Panc1 (cell line): ENCODE results near the gene MED12L. TPM values are rescaled to one million over a fixed set of nuclear protein-coding genes. Genes with fewer than 3 reads are reported as not detected.

ENCODE experiments used
- ATAC-seq: fragments of 200-7000 bp; cut with Tn5 transposase; 2 replicates; pipeline ENCODE4 v1.9.1; 2020; ENCODE audit warnings: mild to moderate bottlenecking, moderate library complexity
- BruUV-seq: library from RNA; stranded (reverse); fragments of 400-500 nt; replicated peaks from 2 replicates; lab custom pipeline; 2021; lab: Mats Ljungman, UMichigan
- CTCF ChIA-PET: fragments of 300-600 bp; sonication (Branson Sonifier 250); formaldehyde crosslinking; loops from one replicate; lab custom pipeline; 2022; ENCODE audit warnings: antibody characterized with exemption; lab: Charles Lee
- POLR2A ChIA-PET: fragments of 300-600 bp; sonication (Branson Sonifier 250); formaldehyde crosslinking; loops from one replicate; lab custom pipeline; 2022; ENCODE audit warnings: antibody characterized with exemption; lab: Charles Lee
- DNase-seq: peaks from one replicate; pipeline ENCODE4 v3.0.0-alpha.2; 2010; ENCODE audit warnings: low read depth, low spot score
- H3K27ac ChIP-seq: 2 replicates; pipeline ENCODE4 v1.5.1; 2011; ENCODE audit warnings: mild to moderate bottlenecking, low read length, inconsistent platforms
- H3K27me3 ChIP-seq: fragments of 200-500 bp; sonication (Bioruptor generic); 2 replicates; pipeline ENCODE4 v1.6.0; 2014; ENCODE audit warnings: low read length, inconsistent platforms; ENCODE audit not compliant: control insufficient read depth, insufficient read depth
- H3K36me3 ChIP-seq: fragments of 200-500 bp; sonication (Bioruptor generic); 2 replicates; pipeline ENCODE4 v1.5.1; 2014; ENCODE audit warnings: inconsistent platforms, mild to moderate bottlenecking, low read length, moderate library complexity; ENCODE audit not compliant: control insufficient read depth, insufficient read depth
- H3K4me1 ChIP-seq: 2 replicates; pipeline ENCODE4 v1.5.1; 2011; ENCODE audit warnings: inconsistent platforms, mild to moderate bottlenecking, low read length, moderate library complexity; ENCODE audit not compliant: control insufficient read depth, insufficient read depth
- H3K4me3 ChIP-seq, 2 experiments: 2 replicates each; pipeline ENCODE4 v1.5.1; 2011 to 2012; ENCODE audit warnings: low read depth in 2 of 2, low read length in 2 of 2, mild to moderate bottlenecking in 2 of 2, inconsistent platforms in 1 of 2, moderate library complexity in 1 of 2
- H3K9me3 ChIP-seq: fragments of 200-500 bp; sonication (Bioruptor generic); 2 replicates; pipeline ENCODE4 v1.5.1; 2014; ENCODE audit warnings: low read depth, mild to moderate bottlenecking, inconsistent platforms, low read length, moderate library complexity; ENCODE audit not compliant: control insufficient read depth, insufficient read depth
- POLR2AphosphoS5 ChIP-seq: IDR thresholded peaks from 2 replicates; pipeline ENCODE4 v1.6.1; 2012; ENCODE audit warnings: mild to moderate bottlenecking, low read depth, low read length, moderate library complexity
- SIN3A ChIP-seq: IDR thresholded peaks from 2 replicates; pipeline ENCODE4 v1.6.1; 2012; ENCODE audit warnings: low read depth, mild to moderate bottlenecking, low read length, moderate library complexity, borderline replicate concordance; ENCODE audit not compliant: insufficient read depth
- TCF7L2 ChIP-seq: IDR thresholded peaks from 2 replicates; pipeline ENCODE4 v1.6.1; 2011; ENCODE audit warnings: mild to moderate bottlenecking, low read depth, low read length, inconsistent platforms
- in situ Hi-C: cut with HindIII; loops from 2 replicates; pipeline ENCODE4 v1.10.0; 2016; ENCODE audit warnings: low sequenced_read_pairs, low pct_unique_long_range_greater_than_20kb
- intact Hi-C: fragments of 100-400 bp; cut with micrococcal nuclease; formaldehyde crosslinking; loops from one replicate; pipeline ENCODE4 v1.10.0; 2022; ENCODE audit not compliant: unreplicated experiment
- total RNA-seq: library from RNA; stranded (reverse); gene quantifications from one replicate; pipeline ENCODE4 v1.2.1, GENCODE V29; 2021; ENCODE audit not compliant: unreplicated experiment
- TF ChIP-seq, protein P1 (sequence below), 2 experiments: IDR thresholded peaks; 2 replicates each; pipeline ENCODE4 v1.6.1; 2011 to 2012; ENCODE audit warnings: low read depth in 2 of 2, control low read depth in 1 of 2, low read length in 1 of 2, mild to moderate bottlenecking in 1 of 2, moderate library complexity in 1 of 2; ENCODE audit not compliant: insufficient read depth in 1 of 2
- TF ChIP-seq, protein P2 (sequence below): fragments of 450-650 bp; IDR thresholded peaks from 2 replicates; pipeline ENCODE4 v1.5.1; 2017; ENCODE audit warnings: mild to moderate bottlenecking

The MED12L gene
- total RNA-seq, 1 experiment from 2014 or later: 2.8 TPM

DNA sequence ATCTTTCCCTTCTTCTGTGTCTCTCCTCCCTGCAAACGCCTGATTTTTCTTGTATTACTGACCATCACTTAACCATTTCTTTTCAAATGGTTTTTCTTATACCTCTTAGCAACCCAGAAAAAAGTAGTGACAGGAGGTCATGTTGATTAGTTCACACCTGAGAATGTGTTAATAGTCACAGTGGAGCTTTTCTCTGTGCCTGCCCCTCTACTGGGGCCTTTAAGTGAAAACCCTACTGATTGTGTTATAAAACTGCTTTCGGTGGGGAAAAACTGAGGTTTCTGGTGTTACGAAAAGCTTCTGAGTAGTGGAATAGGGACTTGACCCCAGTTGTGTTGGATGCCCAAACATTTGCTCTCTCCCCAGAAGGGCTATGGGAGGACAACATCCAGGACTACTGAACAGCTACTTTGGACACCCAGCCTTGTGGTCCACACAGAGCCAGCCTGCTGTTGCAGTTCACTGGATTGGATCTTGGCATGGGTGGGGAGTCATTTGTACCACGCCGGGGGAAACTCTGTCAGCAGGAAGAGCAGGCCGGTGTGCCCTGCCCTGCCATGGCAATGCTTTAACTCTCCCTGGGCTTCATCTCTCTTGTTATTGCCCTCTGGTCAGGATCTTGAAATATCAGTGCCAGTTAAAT is 220.8 kb downstream of the MED12L start:
- TF ChIP-seq TCF7L2: no peak
- no peak for TF ChIP-seq SIN3A
- TF ChIP-seq, protein P1, sequence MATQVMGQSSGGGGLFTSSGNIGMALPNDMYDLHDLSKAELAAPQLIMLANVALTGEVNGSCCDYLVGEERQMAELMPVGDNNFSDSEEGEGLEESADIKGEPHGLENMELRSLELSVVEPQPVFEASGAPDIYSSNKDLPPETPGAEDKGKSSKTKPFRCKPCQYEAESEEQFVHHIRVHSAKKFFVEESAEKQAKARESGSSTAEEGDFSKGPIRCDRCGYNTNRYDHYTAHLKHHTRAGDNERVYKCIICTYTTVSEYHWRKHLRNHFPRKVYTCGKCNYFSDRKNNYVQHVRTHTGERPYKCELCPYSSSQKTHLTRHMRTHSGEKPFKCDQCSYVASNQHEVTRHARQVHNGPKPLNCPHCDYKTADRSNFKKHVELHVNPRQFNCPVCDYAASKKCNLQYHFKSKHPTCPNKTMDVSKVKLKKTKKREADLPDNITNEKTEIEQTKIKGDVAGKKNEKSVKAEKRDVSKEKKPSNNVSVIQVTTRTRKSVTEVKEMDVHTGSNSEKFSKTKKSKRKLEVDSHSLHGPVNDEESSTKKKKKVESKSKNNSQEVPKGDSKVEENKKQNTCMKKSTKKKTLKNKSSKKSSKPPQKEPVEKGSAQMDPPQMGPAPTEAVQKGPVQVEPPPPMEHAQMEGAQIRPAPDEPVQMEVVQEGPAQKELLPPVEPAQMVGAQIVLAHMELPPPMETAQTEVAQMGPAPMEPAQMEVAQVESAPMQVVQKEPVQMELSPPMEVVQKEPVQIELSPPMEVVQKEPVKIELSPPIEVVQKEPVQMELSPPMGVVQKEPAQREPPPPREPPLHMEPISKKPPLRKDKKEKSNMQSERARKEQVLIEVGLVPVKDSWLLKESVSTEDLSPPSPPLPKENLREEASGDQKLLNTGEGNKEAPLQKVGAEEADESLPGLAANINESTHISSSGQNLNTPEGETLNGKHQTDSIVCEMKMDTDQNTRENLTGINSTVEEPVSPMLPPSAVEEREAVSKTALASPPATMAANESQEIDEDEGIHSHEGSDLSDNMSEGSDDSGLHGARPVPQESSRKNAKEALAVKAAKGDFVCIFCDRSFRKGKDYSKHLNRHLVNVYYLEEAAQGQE (IDR thresholded peaks at IDR 0.05; ENCODE audit: insufficient read depth in 1 of 2, low read depth in 2 of 2, low read length in 1 of 2): no peak
- TF ChIP-seq, protein P2, sequence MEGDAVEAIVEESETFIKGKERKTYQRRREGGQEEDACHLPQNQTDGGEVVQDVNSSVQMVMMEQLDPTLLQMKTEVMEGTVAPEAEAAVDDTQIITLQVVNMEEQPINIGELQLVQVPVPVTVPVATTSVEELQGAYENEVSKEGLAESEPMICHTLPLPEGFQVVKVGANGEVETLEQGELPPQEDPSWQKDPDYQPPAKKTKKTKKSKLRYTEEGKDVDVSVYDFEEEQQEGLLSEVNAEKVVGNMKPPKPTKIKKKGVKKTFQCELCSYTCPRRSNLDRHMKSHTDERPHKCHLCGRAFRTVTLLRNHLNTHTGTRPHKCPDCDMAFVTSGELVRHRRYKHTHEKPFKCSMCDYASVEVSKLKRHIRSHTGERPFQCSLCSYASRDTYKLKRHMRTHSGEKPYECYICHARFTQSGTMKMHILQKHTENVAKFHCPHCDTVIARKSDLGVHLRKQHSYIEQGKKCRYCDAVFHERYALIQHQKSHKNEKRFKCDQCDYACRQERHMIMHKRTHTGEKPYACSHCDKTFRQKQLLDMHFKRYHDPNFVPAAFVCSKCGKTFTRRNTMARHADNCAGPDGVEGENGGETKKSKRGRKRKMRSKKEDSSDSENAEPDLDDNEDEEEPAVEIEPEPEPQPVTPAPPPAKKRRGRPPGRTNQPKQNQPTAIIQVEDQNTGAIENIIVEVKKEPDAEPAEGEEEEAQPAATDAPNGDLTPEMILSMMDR: no peak
- no peak for TF ChIP-seq POLR2AphosphoS5
- H3K27ac ChIP-seq: no peak overlapping the region
- no peaks in the 10 kb centered on the region for H3K27me3 ChIP-seq
- H3K36me3 ChIP-seq: no peaks in the 10 kb centered on the region
- no TSS peak for BruUV-seq
- POLR2A ChIA-PET: no interaction called here
- no peak overlapping the region for H3K4me3 ChIP-seq
- intact Hi-C loops (no loop called here), in situ Hi-C loops (no loop called here)
- no peaks in the 10 kb centered on the region for H3K4me1 ChIP-seq
- H3K9me3 ChIP-seq: no peaks in the 10 kb centered on the region
- DNase-seq (no peak), ATAC-seq (no peak)
- CTCF ChIA-PET: no interaction called here

DNA sequence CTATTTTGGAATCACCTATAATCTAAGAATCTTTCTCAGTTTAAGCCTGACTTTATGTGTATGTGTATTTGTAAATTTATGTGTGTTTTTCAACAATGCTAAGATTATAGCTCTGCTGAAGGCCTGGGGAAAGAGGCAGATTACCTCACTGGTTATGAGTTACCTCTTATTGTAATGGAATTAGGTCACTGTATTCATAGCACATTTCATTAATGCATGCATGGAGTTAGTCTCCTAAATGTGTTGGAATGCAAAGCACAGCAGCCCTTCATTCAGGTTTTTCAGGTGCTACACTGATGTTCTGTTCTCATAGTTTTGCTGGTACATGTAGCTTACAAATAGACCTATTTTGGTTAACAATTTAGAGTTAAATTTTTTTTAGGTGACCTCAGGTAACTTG is 221.7 kb downstream of the MED12L start:
- ATAC-seq: no peak
- Histone ChIP-seq H3K27me3 (no peaks in the 10 kb centered on the region), H3K27ac (no peak overlapping the region), H3K4me1 (no peaks in the 10 kb centered on the region), H3K9me3 (no peaks in the 10 kb centered on the region), H3K36me3 (no peaks in the 10 kb centered on the region), H3K4me3 (no peak overlapping the region)
- in situ Hi-C loops (no loop called here), intact Hi-C loops (no loop called here)
- TF ChIP-seq, protein P2: no peak
- TF ChIP-seq, protein P1 (IDR thresholded peaks at IDR 0.05; ENCODE audit: insufficient read depth in 1 of 2, low read depth in 2 of 2, low read length in 1 of 2): no peak
- TF ChIP-seq POLR2AphosphoS5: no peak
- ChIA-PET CTCF (no interaction called here), POLR2A (no interaction called here)
- no TSS peak for BruUV-seq
- DNase-seq: no peak
